ENCODE results near the gene SEC11C.

SEC11C gene

GRCh38 chr18:59144483-59144882 is 4.8 kb downstream of the SEC11C start:
- DNase-seq (ENCODE audit: low read depth in 4 of 4, low spot score in 1 of 4): no peak

GRCh38 chr18:59145055-59145454 is 5.4 kb downstream of the SEC11C start:
- no peak for DNase-seq (ENCODE audit: low read depth in 4 of 4, low spot score in 1 of 4)

- no peak for DNase-seq (ENCODE audit: low read depth in 4 of 4, low spot score in 1 of 4)
Measured at GRCh38 chr18:59148192-59148591, 8.5 kb downstream of the SEC11C start.

- DNase-seq (ENCODE audit: low read depth in 4 of 4, low spot score in 1 of 4): no peak
Measured at GRCh38 chr18:59149007-59149406, 9.3 kb downstream of the SEC11C start.

GRCh38 chr18:59149416-59149815 is 9.7 kb downstream of the SEC11C start:
- no peak for DNase-seq (ENCODE audit: low read depth in 4 of 4, low spot score in 1 of 4)

GRCh38 chr18:59150236-59150635 is 10.6 kb downstream of the SEC11C start:
- no peak for DNase-seq (ENCODE audit: low read depth in 4 of 4, low spot score in 1 of 4)

GRCh38 chr18:59155153-59155552 is 15.5 kb downstream of the SEC11C start:
- no peak for DNase-seq (ENCODE audit: low read depth in 4 of 4, low spot score in 1 of 4)

GRCh38 chr18:59156316-59156715 is 16.6 kb downstream of the SEC11C start:
- DNase-seq (ENCODE audit: low read depth in 4 of 4, low spot score in 1 of 4): no peak

- DNase-seq (ENCODE audit: low read depth in 4 of 4, low spot score in 1 of 4): no peak
Measured at GRCh38 chr18:59159265-59159664, 19.6 kb downstream of the SEC11C start.

GRCh38 chr18:59159986-59160385 is 20.3 kb downstream of the SEC11C start:
- DNase-seq (ENCODE audit: low read depth in 4 of 4, low spot score in 1 of 4): no peak

GRCh38 chr18:59172664-59173249 is 33.1 kb downstream of the SEC11C start:
- DNase-seq (ENCODE audit: low read depth in 4 of 4, low spot score in 1 of 4): no peak

GRCh38 chr18:59177485-59177884 is 37.8 kb downstream of the SEC11C start:
- no peak for DNase-seq (ENCODE audit: low read depth in 4 of 4, low spot score in 1 of 4)

GRCh38 chr18:59180150-59180845 is 40.6 kb downstream of the SEC11C start:
- no peak for DNase-seq (ENCODE audit: low read depth in 4 of 4, low spot score in 1 of 4)

- DNase-seq (ENCODE audit: low read depth in 4 of 4, low spot score in 1 of 4): no peak
Measured at GRCh38 chr18:59182673-59183072, 43.0 kb downstream of the SEC11C start.

GRCh38 chr18:59189008-59189407 is 49.3 kb downstream of the SEC11C start:
- DNase-seq (ENCODE audit: low read depth in 4 of 4, low spot score in 1 of 4): no peak

- no peak for DNase-seq (ENCODE audit: low read depth in 4 of 4, low spot score in 1 of 4)
Measured at GRCh38 chr18:59189746-59190145, 50.1 kb downstream of the SEC11C start.

GRCh38 chr18:59196161-59196725 is 56.6 kb downstream of the SEC11C start:
- DNase-seq (ENCODE audit: low read depth in 4 of 4, low spot score in 1 of 4): no peak

GRCh38 chr18:59197636-59198035 is 58.0 kb downstream of the SEC11C start:
- DNase-seq (ENCODE audit: low read depth in 4 of 4, low spot score in 1 of 4): no peak

- no peak for DNase-seq (ENCODE audit: low read depth in 4 of 4, low spot score in 1 of 4)
Measured at GRCh38 chr18:59198215-59198614, 58.5 kb downstream of the SEC11C start.

- no peak for DNase-seq (ENCODE audit: low read depth in 4 of 4, low spot score in 1 of 4)
Measured at GRCh38 chr18:59200787-59201186, 61.1 kb downstream of the SEC11C start.

- DNase-seq (ENCODE audit: low read depth in 4 of 4, low spot score in 1 of 4): no peak
Measured at GRCh38 chr18:59202258-59202820, 62.7 kb downstream of the SEC11C start.

GRCh38 chr18:59207506-59207905 is 67.8 kb downstream of the SEC11C start:
- DNase-seq (ENCODE audit: low read depth in 4 of 4, low spot score in 1 of 4): no peak
